Natural killer cell (primary cell): ENCODE measurements around the gene UBE2M. TPM values are rescaled to one million over a fixed set of nuclear protein-coding genes. Genes with fewer than 3 reads are reported as not detected.

Experiments used
- ATAC-seq, 3 donors: fragments of 150-1000 bp in 2 of 3; fragments of 200-7000 bp in 1 of 3; cut with Tn5 transposase; 1 replicate in 1 of 3; 2 replicates in 2 of 3; pipeline ENCODE4 v1.10.0; 2021; ENCODE audit warnings: mild to moderate bottlenecking in 2 of 3, moderate library complexity in 2 of 3
- DNase-seq, 2 donors: peaks; one replicate each; pipeline versions ENCODE4 v3.0.0 to v3.0.0-alpha.2; 2013 to 2021; ENCODE audit warnings: mixed read lengths in 1 of 2
- H3K27ac ChIP-seq: one replicate; pipeline ENCODE4 v1.5.1; 2013; ENCODE audit warnings: mild to moderate bottlenecking, low read length
- H3K27me3 ChIP-seq: one replicate; pipeline ENCODE4 v1.6.1; 2013; ENCODE audit warnings: low read length; ENCODE audit not compliant: control insufficient read depth, insufficient read depth
- H3K36me3 ChIP-seq: one replicate; pipeline ENCODE4 v1.6.1; 2013; ENCODE audit warnings: low read length; ENCODE audit not compliant: control insufficient read depth, insufficient read depth
- H3K4me1 ChIP-seq: one replicate; pipeline ENCODE4 v1.6.1; 2013; ENCODE audit warnings: low read length; ENCODE audit not compliant: control insufficient read depth, insufficient read depth
- H3K4me3 ChIP-seq: one replicate; pipeline ENCODE4 v1.5.1; 2013; ENCODE audit warnings: low read length
- H3K9me3 ChIP-seq: one replicate; pipeline ENCODE4 v1.6.1; 2013; ENCODE audit warnings: low read length; ENCODE audit not compliant: control insufficient read depth, insufficient read depth
- H3K27ac Mint-ChIP-seq, 2 donors: one replicate each; pipeline ENCODE4 v1.8.0; 2022; ENCODE audit warnings: mild to moderate bottlenecking in 2 of 2, mixed read lengths in 2 of 2, moderate library complexity in 1 of 2
- H3K27me3 Mint-ChIP-seq, 2 donors: one replicate each; pipeline ENCODE4 v1.8.0; 2022; ENCODE audit warnings: low read depth in 2 of 2, mixed read lengths in 2 of 2
- H3K36me3 Mint-ChIP-seq: one replicate; pipeline ENCODE4 v1.8.0; 2022; ENCODE audit warnings: mixed read lengths
- H3K4me1 Mint-ChIP-seq, 2 donors: one replicate each; pipeline ENCODE4 v1.8.0; 2022; ENCODE audit warnings: mixed read lengths in 2 of 2
- H3K4me3 Mint-ChIP-seq: one replicate; pipeline ENCODE4 v1.8.0; 2022; ENCODE audit warnings: mild to moderate bottlenecking, moderate library complexity, mixed read lengths
- H3K9me3 Mint-ChIP-seq, 2 donors: one replicate each; pipeline ENCODE4 v1.8.0; 2022; ENCODE audit warnings: mixed read lengths in 2 of 2
- CTCF ChIP-seq: fragments of 200-600 bp; IDR thresholded peaks from one replicate; pipeline ENCODE4 v1.8.0; 2022; ENCODE audit warnings: antibody characterized with exemption
- WGBS: methylation state at CpG from one replicate; pipeline ENCODE4 v1.1.7; 2013; ENCODE audit warnings: missing lambda C conversion rate; ENCODE audit not compliant: insufficient coverage; 5-methylcytosine and 5-hydroxymethylcytosine counted together
- intact Hi-C: fragments of 100-400 bp; cut with micrococcal nuclease; formaldehyde crosslinking; loops from one replicate; pipeline ENCODE4 v1.14.2; 2022
- total RNA-seq, 4 donors: library from RNA; stranded (reverse); fragments of 120-200 nt in 1 of 4; gene quantifications; one replicate each; pipeline versions ENCODE4 v1.2.3 to v1.2.4, GENCODE V29; 2013 to 2022

Gene UBE2M
- total RNA-seq, 3 donors from 2014 or later (not counting 1 experiment from before 2014, with no cell fraction given): 71.0 to 89.5 (median 81.9) TPM

GRCh38 chr19:58575183-58576041 lies 17.0 kb upstream of the UBE2M start:
- peak overlapping the region; percentile 78 for H3K4me3 ChIP-seq

GRCh38 chr19:58573658-58574164 lies 15.3 kb upstream of the UBE2M start:
- peak overlapping the region; percentile 98 for H3K4me3 Mint-ChIP-seq
- peaks cover 33 to 40% of the 10 kb centered on the region in 2 donors for H3K4me1 Mint-ChIP-seq
- no peak for TF ChIP-seq CTCF
- intact Hi-C loops: loop anchor here (1.0 kb wide), 3 partner anchors 14 to 98 kb away; partner anchors contain the start of gene TRIM28
- Histone ChIP-seq H3K27ac (peak overlapping the region; percentile 98), H3K9me3 (no peaks in the 10 kb centered on the region), H3K27me3 (no peaks in the 10 kb centered on the region), H3K36me3 (peaks cover 4% of the 10 kb centered on the region), H3K4me1 (peaks cover 38% of the 10 kb centered on the region), H3K4me3 (peak overlapping the region; percentile 68)
- H3K27me3 Mint-ChIP-seq: no peaks in the 10 kb centered on the region
- DNase-seq: no peak
- ATAC-seq: no peak
- no peaks in the 10 kb centered on the region for H3K36me3 Mint-ChIP-seq
- 1% methylated on average over 20 of the region's 20 CpGs for WGBS
- H3K9me3 Mint-ChIP-seq: peaks cover 0 to 6% of the 10 kb centered on the region in 2 donors
- H3K27ac Mint-ChIP-seq: peak overlapping the region; percentile 99

More at GRCh38 chr19:58575183-58576041, 17.0 kb upstream of the UBE2M start:
- DNase-seq (peak; percentile 77 to 89), ATAC-seq (peak; percentile 44 to 63 (median 49))
- Mint-ChIP-seq H3K9me3 (peaks cover 0 to 6% of the 10 kb centered on the region in 2 donors), H3K4me3 (peak overlapping the region; percentile 98), H3K27ac (peak overlapping the region; percentile 99), H3K4me1 (peaks cover 38 to 44% of the 10 kb centered on the region in 2 donors), H3K36me3 (no peaks in the 10 kb centered on the region), H3K27me3 (no peaks in the 10 kb centered on the region)
- intact Hi-C loops: loop anchor here (1.0 kb wide), 1 partner anchor 55 kb away; no protein-coding TSS in a partner anchor
- Histone ChIP-seq H3K4me1 (peaks cover 38% of the 10 kb centered on the region), H3K9me3 (no peaks in the 10 kb centered on the region), H3K27ac (peak overlapping the region; percentile 95), H3K27me3 (no peaks in the 10 kb centered on the region), H3K36me3 (peaks cover 4% of the 10 kb centered on the region)
- under 1% methylated on average over 66 of the region's 66 CpGs for WGBS
- TF ChIP-seq CTCF: no peak

GRCh38 chr19:58572818-58573657 lies 14.6 kb upstream of the UBE2M start, which contains the start of gene MZF1:
Gene MZF1 (minus strand): TSS chr19:58573335. CDS start chr19:58571389, 1,946 bp downstream.
- H3K4me1 Mint-ChIP-seq: peaks cover 33 to 45% of the 10 kb centered on the region in 2 donors
- intact Hi-C loops: loop anchor here (1.0 kb wide), 3 partner anchors 14 to 98 kb away; partner anchors contain the start of gene TRIM28
- no peaks in the 10 kb centered on the region for H3K36me3 Mint-ChIP-seq
- TF ChIP-seq CTCF: no peak
- no peaks in the 10 kb centered on the region for H3K27me3 Mint-ChIP-seq
- peak within 1 kb of the TSS; percentile 98 for H3K4me3 Mint-ChIP-seq
- Histone ChIP-seq H3K4me3 (peak within 1 kb of the TSS; percentile 68), H3K36me3 (peaks cover 4% of the 10 kb centered on the region), H3K4me1 (peaks cover 38% of the 10 kb centered on the region), H3K9me3 (no peaks in the 10 kb centered on the region), H3K27ac (peak within 1 kb of the TSS; percentile 98), H3K27me3 (no peaks in the 10 kb centered on the region)
- WGBS: under 1% methylated on average over 75 of the region's 75 CpGs
- H3K9me3 Mint-ChIP-seq: peaks cover 0 to 6% of the 10 kb centered on the region in 2 donors
- H3K27ac Mint-ChIP-seq: peak within 1 kb of the TSS; percentile 99
- DNase-seq (peak; percentile 100), ATAC-seq (peak; percentile 61 to 83 (median 71))
